SJCRH30 (cell line): ENCODE data around the gene ATP6V1G2. TPM values are rescaled to one million over a fixed set of nuclear protein-coding genes. Genes with fewer than 3 reads are reported as not detected.
"Not testable (repeated sequence)": the region's sequence is repeated elsewhere in the genome, so short reads cannot be mapped to it uniquely, and the experiment has no call there.

Experiments
- DNase-seq, 2 experiments: peaks; one replicate each; pipeline ENCODE4 v3.0.0-alpha.2; 2015 to 2020
- H3K27ac ChIP-seq: fragments of 250-450 bp; sonication (Bioruptor Pico); 2 replicates; pipeline ENCODE4 v1.5.1; 2020; ENCODE audit warnings: mild to moderate bottlenecking, moderate library complexity
- H3K27me3 ChIP-seq: fragments of 250-450 bp; sonication (Bioruptor Pico); 2 replicates; pipeline ENCODE4 v1.5.1; 2020; ENCODE audit warnings: mild to moderate bottlenecking, moderate library complexity
- H3K36me3 ChIP-seq: fragments of 250-450 bp; sonication (Bioruptor Pico); 2 replicates; pipeline ENCODE4 v1.5.1; 2020; ENCODE audit warnings: mild to moderate bottlenecking, moderate library complexity
- H3K4me1 ChIP-seq: fragments of 250-450 bp; sonication (Bioruptor Pico); 2 replicates; pipeline ENCODE4 v1.5.1; 2020; ENCODE audit warnings: mild to moderate bottlenecking, moderate library complexity
- H3K4me3 ChIP-seq: fragments of 250-450 bp; sonication (Bioruptor Pico); 2 replicates; pipeline ENCODE4 v1.5.1; 2020; ENCODE audit warnings: mild to moderate bottlenecking, moderate library complexity
- H3K9me3 ChIP-seq: fragments of 250-450 bp; sonication (Bioruptor Pico); replicated peaks from 2 replicates; pipeline ENCODE4 v1.5.1; 2020; ENCODE audit warnings: mild to moderate bottlenecking, moderate library complexity
- total RNA-seq: library from RNA; depleted of rRNA; stranded (reverse); fragments of >200 nt; shearing (Covaris generic); gene quantifications from 2 replicates; pipeline ENCODE4 v1.2.3, GENCODE V29; 2014

The ATP6V1G2 gene
- total RNA-seq, 1 experiment from 2014 or later = 0.91 TPM

DNA sequence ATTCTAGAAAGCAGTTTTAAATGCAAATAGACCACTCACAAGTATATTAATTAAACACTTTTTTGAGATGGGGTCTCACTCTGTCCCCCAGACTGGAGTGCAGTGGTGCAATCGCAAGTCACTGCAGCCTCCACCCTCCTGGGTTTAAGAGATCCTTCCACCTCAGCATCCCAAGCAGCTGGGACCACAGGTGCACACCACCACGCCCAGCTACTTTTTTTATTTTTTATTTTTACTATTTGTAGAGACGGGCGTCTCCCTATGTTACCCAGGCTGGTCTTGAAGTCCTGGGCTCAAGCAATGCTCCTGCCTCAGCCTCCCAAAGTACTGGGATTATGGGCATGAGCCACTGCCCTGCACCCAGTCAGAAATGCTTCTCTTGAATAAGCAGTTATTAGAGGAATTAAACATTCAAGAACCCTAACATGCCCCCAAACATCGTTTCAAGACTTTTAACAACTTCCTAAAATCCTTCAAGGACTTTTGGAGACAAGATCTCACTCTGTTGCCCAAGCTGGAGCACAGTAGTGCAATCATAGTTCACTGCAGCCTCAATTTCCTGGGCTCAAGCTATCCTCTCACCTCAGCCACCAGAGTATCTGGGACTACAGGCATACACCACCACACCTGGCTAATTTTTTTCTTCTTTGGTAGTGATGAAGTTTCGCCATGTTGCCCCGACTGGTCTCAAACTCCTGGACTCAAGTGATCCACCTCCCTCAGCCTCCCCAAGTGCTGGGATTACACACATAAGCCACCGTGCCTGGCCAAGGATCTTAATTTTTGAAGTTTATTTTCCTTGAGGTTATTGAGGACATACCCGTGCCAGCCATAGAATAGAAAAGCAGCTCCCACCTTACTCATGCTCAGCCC, 14.4 kb downstream of the ATP6V1G2 start:
- DNase-seq = no peak
- H3K36me3 ChIP-seq = peaks cover 71% of the 10 kb centered on the region
- H3K27ac ChIP-seq = no peak overlapping the region
- peaks cover 4% of the 10 kb centered on the region for H3K4me1 ChIP-seq
- H3K4me3 ChIP-seq = no peak overlapping the region
- no peaks in the 10 kb centered on the region for H3K9me3 ChIP-seq
- H3K27me3 ChIP-seq = no peaks in the 10 kb centered on the region

DNA sequence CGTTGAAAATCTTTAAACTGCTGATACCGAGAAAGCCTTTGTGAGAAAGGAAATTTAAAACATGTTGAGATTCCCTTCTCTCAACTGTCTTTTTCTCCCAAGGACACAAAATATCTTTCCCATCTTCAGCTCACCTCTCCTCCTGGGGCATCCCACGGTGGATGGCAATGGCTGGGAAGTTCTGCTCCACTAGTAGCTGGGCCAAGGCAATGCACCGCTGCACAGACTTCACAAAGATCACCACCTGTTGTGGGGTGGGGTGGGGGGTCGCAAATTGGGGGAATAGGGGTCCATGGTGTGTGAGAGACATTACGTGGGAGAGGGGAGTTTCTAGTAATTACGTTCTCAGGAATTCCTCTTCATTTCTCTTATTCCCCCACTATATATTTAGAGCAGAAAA, 15.2 kb downstream of the ATP6V1G2 start:
- no peaks in the 10 kb centered on the region for H3K9me3 ChIP-seq
- no peaks in the 10 kb centered on the region; the same call in 1 of the 2 replicates for H3K4me1 ChIP-seq
- no peaks in the 10 kb centered on the region for H3K27me3 ChIP-seq
- no peak overlapping the region for H3K4me3 ChIP-seq
- no peak overlapping the region for H3K27ac ChIP-seq
- H3K36me3 ChIP-seq = peaks cover 62% of the 10 kb centered on the region
- DNase-seq = no peak

DNA sequence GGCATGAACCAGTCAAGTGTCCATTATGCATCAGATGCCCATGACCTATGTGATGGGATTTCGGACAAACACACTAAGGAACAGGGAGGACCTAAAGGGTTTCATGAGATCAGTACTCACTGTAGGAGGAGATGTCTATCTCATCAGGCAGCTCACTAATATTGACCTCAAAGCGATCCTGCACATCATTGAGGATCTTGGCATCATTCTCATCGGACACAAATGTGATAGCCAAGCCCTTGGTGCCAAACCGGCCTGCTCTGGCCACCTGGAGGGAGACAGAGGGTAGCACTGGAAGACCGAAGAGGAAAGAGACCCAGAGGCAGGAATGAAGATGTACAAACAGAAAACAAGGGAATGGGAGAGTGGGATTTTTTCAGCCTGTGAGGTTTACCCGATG, 15.7 kb downstream of the ATP6V1G2 start:
- H3K9me3 ChIP-seq = no peaks in the 10 kb centered on the region
- H3K27me3 ChIP-seq = no peaks in the 10 kb centered on the region
- H3K4me3 ChIP-seq = no peak overlapping the region
- H3K27ac ChIP-seq = no peak overlapping the region
- H3K36me3 ChIP-seq = peaks cover 57% of the 10 kb centered on the region
- H3K4me1 ChIP-seq = no peaks in the 10 kb centered on the region; the same call in 1 of the 2 replicates
- no peak for DNase-seq

GRCh38 chr6:31529329-31530150, 16.9 kb downstream of the ATP6V1G2 start:
- no peak overlapping the region for H3K27ac ChIP-seq
- DNase-seq = peak in 1 of 2 experiments; percentile 27
- H3K4me1 ChIP-seq = no peaks in the 10 kb centered on the region
- peaks cover 46% of the 10 kb centered on the region for H3K36me3 ChIP-seq
- no peaks in the 10 kb centered on the region for H3K27me3 ChIP-seq
- H3K4me3 ChIP-seq = no peak overlapping the region
- no peaks in the 10 kb centered on the region for H3K9me3 ChIP-seq

- H3K27me3 ChIP-seq = no peaks in the 10 kb centered on the region
- H3K9me3 ChIP-seq = no peaks in the 10 kb centered on the region
- no peaks in the 10 kb centered on the region for H3K4me1 ChIP-seq
- DNase-seq = no peak
- no peak within 1 kb of the TSS for H3K27ac ChIP-seq
- H3K36me3 ChIP-seq = peaks cover 40% of the 10 kb centered on the region
- H3K4me3 ChIP-seq = no peak within 1 kb of the TSS
Measured at GRCh38 chr6:31528821-31529328, 17.5 kb downstream of the ATP6V1G2 start, which contains the start of gene MCCD1. Gene MCCD1, plus strand, starts transcription at chr6:31528962. Its CDS starts 53 bp downstream, at chr6:31529015.

DNA sequence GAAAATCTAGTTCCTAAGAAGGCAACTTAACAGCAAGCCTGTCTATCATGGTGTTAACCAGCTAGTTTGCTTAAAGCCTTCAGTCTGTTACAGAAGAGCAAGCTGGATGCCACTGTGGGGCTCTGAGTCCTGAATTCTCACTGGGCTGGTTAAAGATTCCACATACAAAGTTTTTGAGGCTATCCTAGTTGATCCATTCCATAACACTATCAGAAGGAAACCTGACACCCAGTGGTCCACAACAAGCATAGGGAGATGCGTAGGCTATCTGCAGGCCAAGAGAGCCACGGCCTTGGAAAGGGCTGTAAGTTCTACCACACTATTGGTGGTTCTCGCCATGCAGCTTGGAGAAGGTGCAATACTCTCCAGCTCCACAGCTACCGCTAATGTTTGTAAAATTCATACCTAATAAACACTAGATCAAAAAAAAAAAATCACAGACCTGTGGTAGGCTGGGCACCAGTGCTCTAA, 18.1 kb downstream of the ATP6V1G2 start:
- H3K27ac ChIP-seq = no peak overlapping the region
- no peak overlapping the region for H3K4me3 ChIP-seq
- no peaks in the 10 kb centered on the region for H3K9me3 ChIP-seq
- peaks cover 34% of the 10 kb centered on the region for H3K36me3 ChIP-seq
- DNase-seq = no peak
- no peaks in the 10 kb centered on the region for H3K4me1 ChIP-seq
- H3K27me3 ChIP-seq = no peaks in the 10 kb centered on the region

DNA sequence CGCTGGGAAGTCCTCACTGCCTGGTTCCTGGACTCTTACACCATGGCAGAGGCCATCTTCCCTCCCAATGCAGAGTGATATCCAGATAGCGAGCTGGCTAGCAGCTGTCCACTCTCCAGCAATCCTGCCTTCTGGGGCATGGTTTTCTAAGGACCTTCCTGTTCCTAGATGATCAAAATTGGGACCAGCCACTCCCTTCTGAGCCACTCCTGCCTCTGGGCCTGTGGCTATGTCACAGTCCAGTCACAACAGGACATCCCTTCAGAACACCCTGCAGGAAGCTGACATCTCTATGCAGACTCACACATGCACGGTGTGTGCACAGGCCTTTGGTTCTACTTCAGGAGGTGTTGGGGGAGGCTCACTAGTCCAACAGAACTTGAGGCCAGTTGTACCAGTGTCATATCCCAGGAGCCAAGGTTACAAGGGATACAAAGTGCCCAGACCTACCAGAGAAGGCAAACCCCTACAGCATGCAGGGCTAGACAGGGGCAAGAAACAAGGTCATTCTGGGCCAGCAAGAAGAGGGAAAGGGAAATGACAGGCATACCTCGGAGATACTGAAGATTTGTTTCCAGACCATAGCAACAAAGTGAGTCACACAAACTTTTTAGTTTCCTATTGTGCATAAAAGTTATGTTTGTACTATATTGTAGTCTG, 20.3 kb downstream of the ATP6V1G2 start:
- no peaks in the 10 kb centered on the region for H3K4me1 ChIP-seq
- H3K27me3 ChIP-seq = no peaks in the 10 kb centered on the region
- no peak for DNase-seq
- H3K36me3 ChIP-seq = peaks cover 13% of the 10 kb centered on the region
- H3K4me3 ChIP-seq = no peak overlapping the region
- no peak overlapping the region for H3K27ac ChIP-seq
- no peaks in the 10 kb centered on the region for H3K9me3 ChIP-seq

DNA sequence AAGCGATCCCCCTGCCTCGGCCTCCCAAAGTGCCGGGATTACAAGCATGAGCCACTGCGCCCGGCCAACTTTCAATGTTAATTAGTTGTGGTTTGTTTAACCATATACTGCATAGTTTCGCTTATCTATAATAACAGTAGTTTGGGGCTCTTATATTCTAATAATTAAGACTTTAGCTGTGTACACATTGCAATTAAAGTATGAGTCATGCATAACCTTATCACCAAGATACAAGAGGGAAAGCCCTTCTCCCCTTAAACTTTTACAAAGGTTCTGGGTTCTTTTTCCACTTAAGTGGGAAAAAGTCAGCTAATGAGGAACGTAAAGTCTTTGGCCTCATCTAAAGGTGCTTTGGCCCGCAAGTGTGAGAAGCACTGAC, 20.9 kb downstream of the ATP6V1G2 start:
- no peaks in the 10 kb centered on the region for H3K27me3 ChIP-seq
- no peak for DNase-seq
- H3K27ac ChIP-seq = no peak overlapping the region
- no peaks in the 10 kb centered on the region for H3K9me3 ChIP-seq
- peaks cover 8% of the 10 kb centered on the region for H3K36me3 ChIP-seq
- no peak overlapping the region for H3K4me3 ChIP-seq
- H3K4me1 ChIP-seq = no peaks in the 10 kb centered on the region

DNA sequence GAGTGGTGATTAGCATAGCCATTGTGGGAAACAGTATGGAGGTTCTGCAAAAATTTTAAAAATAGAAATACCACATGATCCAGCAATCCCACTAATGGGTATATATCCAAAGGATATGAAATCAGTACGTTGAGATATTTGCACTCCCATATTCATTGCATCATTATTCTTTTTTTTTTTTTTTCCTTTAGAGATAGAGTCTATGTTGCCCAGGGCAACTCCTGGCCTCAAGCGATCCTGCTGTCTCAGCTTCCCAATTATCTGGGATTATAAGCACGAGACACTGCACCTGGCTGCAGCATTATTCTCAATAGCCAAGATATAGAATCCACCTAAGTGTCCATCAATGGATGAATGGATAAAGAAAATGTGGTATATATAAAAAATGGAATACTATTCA, 24.6 kb downstream of the ATP6V1G2 start:
- no peaks in the 10 kb centered on the region for H3K27me3 ChIP-seq
- H3K4me1 ChIP-seq = no peaks in the 10 kb centered on the region
- no peaks in the 10 kb centered on the region for H3K9me3 ChIP-seq
- no peaks in the 10 kb centered on the region for H3K36me3 ChIP-seq
- H3K27ac ChIP-seq = no peak overlapping the region
- DNase-seq = no peak
- H3K4me3 ChIP-seq = no peak overlapping the region

GRCh38 chr6:31513456-31514165, 32.8 kb downstream of the ATP6V1G2 start:
- DNase-seq = no peak
- no peaks in the 10 kb centered on the region for H3K9me3 ChIP-seq
- H3K4me1 ChIP-seq = no peaks in the 10 kb centered on the region
- no peak overlapping the region for H3K4me3 ChIP-seq
- H3K36me3 ChIP-seq = no peaks in the 10 kb centered on the region
- H3K27ac ChIP-seq = no peak overlapping the region
- no peaks in the 10 kb centered on the region for H3K27me3 ChIP-seq

GRCh38 chr6:31510007-31510406, 36.4 kb downstream of the ATP6V1G2 start:
- Histone ChIP-seq H3K9me3 (no peaks in the 10 kb centered on the region), H3K27me3 (no peaks in the 10 kb centered on the region), H3K27ac (no peak overlapping the region), H3K4me3 (no peak overlapping the region), H3K4me1 (no peaks in the 10 kb centered on the region), H3K36me3 (no peaks in the 10 kb centered on the region)
- no peak for DNase-seq

GRCh38 chr6:31509036-31509435, 37.4 kb downstream of the ATP6V1G2 start:
- not testable (repeated sequence) for H3K9me3 ChIP-seq, H3K27ac ChIP-seq, DNase-seq

DNA sequence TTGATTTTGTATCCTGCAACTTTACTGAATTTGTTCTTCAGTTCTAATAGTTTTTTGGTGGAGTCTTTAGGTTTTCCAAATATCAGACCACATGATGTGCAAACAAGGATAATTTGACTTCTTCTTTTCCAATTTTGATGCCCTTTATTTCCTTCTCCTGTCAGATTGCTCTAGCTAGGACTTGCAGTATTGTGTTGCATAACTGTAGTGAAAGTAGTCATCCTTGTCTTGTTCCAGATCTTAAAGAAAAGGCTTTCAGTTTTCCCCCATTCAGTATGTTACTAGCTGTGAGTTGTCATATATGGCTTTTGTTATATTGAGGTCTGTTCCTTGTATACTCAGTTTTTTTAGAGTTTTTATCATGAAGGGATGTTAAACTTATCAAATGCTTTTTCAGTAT, 43.8 kb downstream of the ATP6V1G2 start:
- no peak overlapping the region for H3K4me3 ChIP-seq
- H3K36me3 ChIP-seq = no peaks in the 10 kb centered on the region
- no peaks in the 10 kb centered on the region for H3K27me3 ChIP-seq
- H3K27ac ChIP-seq = no peak overlapping the region
- DNase-seq = no peak
- H3K4me1 ChIP-seq = no peaks in the 10 kb centered on the region
- H3K9me3 ChIP-seq = no peaks in the 10 kb centered on the region

More at GRCh38 chr6:31509036-31509435, 37.4 kb downstream of the ATP6V1G2 start:
- not testable (repeated sequence) for H3K4me3 ChIP-seq, H3K36me3 ChIP-seq, H3K27me3 ChIP-seq, H3K4me1 ChIP-seq

DNA sequence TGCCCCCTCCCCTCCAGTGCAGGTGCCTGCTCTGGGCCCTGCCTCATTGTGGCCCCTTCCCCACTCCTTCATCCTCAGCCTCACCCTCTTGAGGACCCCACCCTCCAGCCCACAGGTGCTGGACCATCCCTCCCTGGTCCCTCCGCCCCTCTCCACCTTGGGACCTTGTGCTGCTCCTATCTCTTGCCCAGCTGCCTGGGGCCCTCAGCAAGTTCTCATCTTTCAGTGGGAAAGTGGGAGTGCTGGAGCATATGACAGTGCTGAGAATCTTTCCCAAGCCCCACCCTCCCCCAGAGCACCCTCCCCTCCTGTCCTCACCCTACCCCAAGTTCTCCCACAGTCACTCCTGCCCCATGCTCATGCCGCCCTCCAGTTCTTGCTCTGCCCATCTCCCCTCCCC, 46.8 kb downstream of the ATP6V1G2 start:
- not testable (repeated sequence) for H3K27me3 ChIP-seq

More for the DNA sequence above, 46.8 kb downstream of the ATP6V1G2 start:
- not testable (repeated sequence) for H3K4me3 ChIP-seq, H3K4me1 ChIP-seq, H3K9me3 ChIP-seq, H3K27ac ChIP-seq, H3K36me3 ChIP-seq
- DNase-seq = peak in 1 of 2 experiments; percentile 22
